GM19193 (cell line): ENCODE results near the gene SSX2B.
"Not testable (repeated sequence)": the region's sequence is repeated elsewhere in the genome, so short reads cannot be mapped to it uniquely, and the experiment has no call there.

Experiments used
- POLR2A ChIP-seq: IDR thresholded peaks from 4 replicates; pipeline ENCODE4 v1.6.1; 2011; ENCODE audit not compliant: insufficient read depth, insufficient read length; ENCODE audit errors: extremely low read depth

Gene SSX2B, protein sequence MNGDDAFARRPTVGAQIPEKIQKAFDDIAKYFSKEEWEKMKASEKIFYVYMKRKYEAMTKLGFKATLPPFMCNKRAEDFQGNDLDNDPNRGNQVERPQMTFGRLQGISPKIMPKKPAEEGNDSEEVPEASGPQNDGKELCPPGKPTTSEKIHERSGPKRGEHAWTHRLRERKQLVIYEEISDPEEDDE

GRCh38 chrX:52750952-52751351, at the start of gene SSX2B:
SSX2B (plus strand) TSS chrX:52751252; CDS start chrX:52752681, 1,429 bp downstream.
- not testable (repeated sequence) for TF ChIP-seq POLR2A

DNA sequence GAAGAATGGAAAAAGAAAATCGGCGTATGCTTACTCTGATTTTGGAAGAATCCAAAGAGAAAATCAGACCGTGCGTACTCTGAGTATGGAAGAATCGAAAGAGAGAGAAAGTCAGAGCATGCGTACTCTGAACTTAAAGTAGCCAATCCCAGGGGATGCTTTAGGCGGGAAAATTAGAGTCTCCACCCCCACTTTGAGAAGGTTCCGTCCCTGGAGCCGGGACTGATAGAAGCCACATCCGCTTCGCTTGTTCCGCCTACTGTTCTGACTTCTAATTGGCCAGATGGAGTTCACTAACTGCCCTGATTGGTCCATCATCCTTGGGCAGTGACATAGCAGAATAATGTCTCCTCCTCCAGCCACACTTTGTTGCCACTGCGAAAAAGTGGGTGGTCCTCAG, 44.0 kb upstream of the SSX2B start, which contains the start of gene SSX2:
Gene SSX2, minus strand, starts transcription at position 101 of the 400 bp plus-strand sequence. CDS start 1,429 bp downstream, outside the sequence.
- TF ChIP-seq POLR2A: not testable (repeated sequence)

- TF ChIP-seq POLR2A: not testable (repeated sequence)
Measured at GRCh38 chrX:52797327-52797726, 46.3 kb downstream of the SSX2B start, which contains the start of gene SPANXN5. SPANXN5 (minus strand) TSS chrX:52797427; CDS start chrX:52797348, 79 bp downstream.
